ENCODE results near the gene COL2A1. TPM values are rescaled to one million over a fixed set of nuclear protein-coding genes. Genes with fewer than 3 reads are reported as not detected.

Gene COL2A1
- total and polyA plus RNA-seq, 2 donors from 2014 or later: not detected

DNA sequence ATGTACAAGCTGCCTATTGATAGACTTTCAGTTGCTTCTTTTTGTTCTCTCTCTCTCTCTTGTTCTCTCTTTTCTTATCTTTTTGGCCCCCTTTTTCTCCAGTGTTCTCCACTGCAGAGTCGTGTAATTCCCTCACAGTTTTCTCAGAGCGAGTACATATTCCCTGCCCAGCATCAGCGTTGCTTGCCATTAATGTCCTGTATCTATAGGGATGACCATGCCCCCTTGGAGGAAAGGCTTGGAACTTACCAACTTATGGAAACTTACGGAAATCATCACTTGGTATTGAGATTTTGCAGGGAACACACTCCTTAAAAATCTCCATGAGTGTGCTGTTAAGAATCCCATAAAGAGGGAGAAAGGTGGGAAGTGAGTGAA, 14.3 kb upstream of the COL2A1 start:
- no peak for FAIRE-seq

DNA sequence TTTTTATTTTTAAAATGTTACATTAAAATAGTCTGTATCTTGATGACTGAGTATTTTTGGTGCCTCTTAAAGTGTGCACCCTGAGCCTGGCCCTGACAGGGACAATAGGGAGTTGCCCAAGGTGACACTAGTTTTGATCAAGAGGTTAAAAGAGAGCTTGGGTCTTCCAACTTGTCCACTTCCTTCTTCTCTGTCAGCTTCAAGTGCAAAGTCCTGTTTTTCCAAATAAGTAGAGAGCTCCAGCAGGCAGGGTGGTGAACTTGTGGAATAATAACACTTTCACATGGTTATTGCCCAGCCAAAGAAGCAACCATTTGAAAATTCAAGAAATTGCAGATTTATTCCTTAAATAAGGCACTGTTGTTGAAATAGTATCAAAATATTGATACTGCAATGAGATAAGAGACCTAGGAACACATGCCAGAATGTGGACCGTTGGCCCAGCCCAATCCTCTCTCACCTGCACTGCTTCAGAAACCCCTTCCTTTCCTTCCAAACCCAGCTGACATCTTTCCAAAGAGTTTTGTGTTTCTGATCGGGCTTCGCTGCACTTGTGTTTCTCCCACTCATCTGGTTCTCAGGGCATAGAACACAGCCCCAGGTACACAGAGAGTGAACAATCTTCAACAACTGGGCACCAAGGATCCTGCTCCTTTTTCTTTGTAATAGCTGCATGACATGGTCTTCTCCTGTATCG, 13.8 kb upstream of the COL2A1 start:
- no peak overlapping the region for H3K27ac ChIP-seq (ENCODE audit: low read depth in 2 of 2, low read length in 2 of 2)
- no peaks in the 10 kb centered on the region for H3K27me3 ChIP-seq (ENCODE audit: control insufficient read depth, insufficient read depth, low read length)
- H3K9ac ChIP-seq (ENCODE audit: low read length in 3 of 3): no peak overlapping the region
- FAIRE-seq (no peak), DNase-seq (no peak)
- H3K9me3 ChIP-seq (ENCODE audit: control insufficient read depth in 2 of 3, insufficient read depth in 1 of 3, low read length in 3 of 3): no peaks in the 10 kb centered on the region
- H3K36me3 ChIP-seq (ENCODE audit: control insufficient read depth in 2 of 3, insufficient read depth in 3 of 3, low read length in 3 of 3): no peaks in the 10 kb centered on the region
- TF ChIP-seq, protein P1, sequence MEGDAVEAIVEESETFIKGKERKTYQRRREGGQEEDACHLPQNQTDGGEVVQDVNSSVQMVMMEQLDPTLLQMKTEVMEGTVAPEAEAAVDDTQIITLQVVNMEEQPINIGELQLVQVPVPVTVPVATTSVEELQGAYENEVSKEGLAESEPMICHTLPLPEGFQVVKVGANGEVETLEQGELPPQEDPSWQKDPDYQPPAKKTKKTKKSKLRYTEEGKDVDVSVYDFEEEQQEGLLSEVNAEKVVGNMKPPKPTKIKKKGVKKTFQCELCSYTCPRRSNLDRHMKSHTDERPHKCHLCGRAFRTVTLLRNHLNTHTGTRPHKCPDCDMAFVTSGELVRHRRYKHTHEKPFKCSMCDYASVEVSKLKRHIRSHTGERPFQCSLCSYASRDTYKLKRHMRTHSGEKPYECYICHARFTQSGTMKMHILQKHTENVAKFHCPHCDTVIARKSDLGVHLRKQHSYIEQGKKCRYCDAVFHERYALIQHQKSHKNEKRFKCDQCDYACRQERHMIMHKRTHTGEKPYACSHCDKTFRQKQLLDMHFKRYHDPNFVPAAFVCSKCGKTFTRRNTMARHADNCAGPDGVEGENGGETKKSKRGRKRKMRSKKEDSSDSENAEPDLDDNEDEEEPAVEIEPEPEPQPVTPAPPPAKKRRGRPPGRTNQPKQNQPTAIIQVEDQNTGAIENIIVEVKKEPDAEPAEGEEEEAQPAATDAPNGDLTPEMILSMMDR (IDR thresholded peaks at IDR 0.05; ENCODE audit: borderline replicate concordance, extremely low read depth, insufficient read depth): no peak
- H3K4me1 ChIP-seq (ENCODE audit: control insufficient read depth in 2 of 3, insufficient read depth in 2 of 3, low read depth in 1 of 3, low read length in 3 of 3): no peaks in the 10 kb centered on the region
- intact Hi-C loops (cut with DNase I): no loop called here
- H3K4me3 ChIP-seq (ENCODE audit: low read length in 3 of 3): no peak overlapping the region

More for the DNA sequence above, 14.3 kb upstream of the COL2A1 start:
- Histone ChIP-seq H3K9ac (ENCODE audit: low read length in 3 of 3) (no peak overlapping the region), H3K9me3 (ENCODE audit: control insufficient read depth in 2 of 3, insufficient read depth in 1 of 3, low read length in 3 of 3) (no peaks in the 10 kb centered on the region), H3K4me3 (ENCODE audit: low read length in 3 of 3) (no peak overlapping the region), H3K27ac (ENCODE audit: low read depth in 2 of 2, low read length in 2 of 2) (no peak overlapping the region), H3K27me3 (ENCODE audit: control insufficient read depth, insufficient read depth, low read length) (no peaks in the 10 kb centered on the region), H3K36me3 (ENCODE audit: control insufficient read depth in 2 of 3, insufficient read depth in 3 of 3, low read length in 3 of 3) (no peaks in the 10 kb centered on the region), H3K4me1 (ENCODE audit: control insufficient read depth in 2 of 3, insufficient read depth in 2 of 3, low read depth in 1 of 3, low read length in 3 of 3) (no peaks in the 10 kb centered on the region)
- no peak for DNase-seq
- TF ChIP-seq, protein P1 (IDR thresholded peaks at IDR 0.05; ENCODE audit: borderline replicate concordance, extremely low read depth, insufficient read depth): no peak
- intact Hi-C loops (cut with DNase I): no loop called here

DNA sequence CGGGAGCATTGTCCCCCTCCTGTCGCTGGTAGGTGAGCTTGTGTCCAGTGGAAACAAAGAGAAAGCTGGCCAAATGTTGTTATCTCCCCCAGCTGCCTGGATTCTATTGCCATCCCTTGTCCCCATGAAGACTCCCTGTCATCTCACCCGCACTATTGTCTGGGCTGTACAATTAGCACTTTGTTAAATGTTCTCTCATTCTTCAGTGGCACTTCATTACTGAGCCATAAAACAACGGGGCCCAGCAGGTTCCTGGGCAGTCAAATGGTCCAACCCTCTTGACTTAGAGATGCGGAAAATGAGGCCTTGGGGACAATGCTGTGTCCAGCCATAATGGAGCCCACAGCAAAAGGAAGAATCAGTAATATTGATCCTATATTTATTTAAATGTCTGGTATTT, 13.2 kb upstream of the COL2A1 start:
- TF ChIP-seq, protein P1 (IDR thresholded peaks at IDR 0.05; ENCODE audit: borderline replicate concordance, extremely low read depth, insufficient read depth): no peak
- Histone ChIP-seq H3K4me3 (ENCODE audit: low read length in 3 of 3) (no peak overlapping the region), H3K4me1 (ENCODE audit: control insufficient read depth in 2 of 3, insufficient read depth in 2 of 3, low read depth in 1 of 3, low read length in 3 of 3) (no peaks in the 10 kb centered on the region), H3K9ac (ENCODE audit: low read length in 3 of 3) (no peak overlapping the region), H3K27me3 (ENCODE audit: control insufficient read depth, insufficient read depth, low read length) (no peaks in the 10 kb centered on the region), H3K36me3 (ENCODE audit: control insufficient read depth in 2 of 3, insufficient read depth in 3 of 3, low read length in 3 of 3) (no peaks in the 10 kb centered on the region), H3K9me3 (ENCODE audit: control insufficient read depth in 2 of 3, insufficient read depth in 1 of 3, low read length in 3 of 3) (no peaks in the 10 kb centered on the region), H3K27ac (ENCODE audit: low read depth in 2 of 2, low read length in 2 of 2) (no peak overlapping the region)
- FAIRE-seq: no peak
- intact Hi-C loops (cut with DNase I): no loop called here
- DNase-seq: no peak
